ENCODE data around the gene RRN3.
"Not testable (repeated sequence)": the region's sequence is repeated elsewhere in the genome, so short reads cannot be mapped to it uniquely, and the experiment has no call there.

Gene RRN3

GRCh38 chr16:15049581-15050180, 44.4 kb downstream of the RRN3 start:
- no peak for DNase-seq

- no peak for DNase-seq
These were observed 47.2 kb downstream of the RRN3 start for GRCh38 chr16:15046692-15047376.

- DNase-seq, result not testable (repeated sequence)
These were observed 48.8 kb downstream of the RRN3 start for GRCh38 chr16:15045270-15045669.

- no peak for DNase-seq
These were observed 49.8 kb downstream of the RRN3 start for GRCh38 chr16:15044286-15044685.

GRCh38 chr16:15043344-15043743, 50.7 kb downstream of the RRN3 start:
- no peak for DNase-seq

- DNase-seq, result no peak
These were observed 52.6 kb downstream of the RRN3 start for GRCh38 chr16:15041271-15042004.

- DNase-seq, result no peak
These were observed 55.4 kb downstream of the RRN3 start for GRCh38 chr16:15038689-15039088.

- DNase-seq, result no peak
These were observed 56.3 kb downstream of the RRN3 start for GRCh38 chr16:15037745-15038144.

- no peak for DNase-seq
These were observed 57.1 kb downstream of the RRN3 start for GRCh38 chr16:15037003-15037402.

- no peak for DNase-seq
These were observed 58.8 kb downstream of the RRN3 start for GRCh38 chr16:15035163-15035729.

- DNase-seq, result no peak
These were observed 59.6 kb downstream of the RRN3 start for GRCh38 chr16:15034266-15035162.

GRCh38 chr16:15033309-15033707, 60.8 kb downstream of the RRN3 start:
- no peak for DNase-seq

- DNase-seq, result no peak
These were observed 61.3 kb downstream of the RRN3 start for GRCh38 chr16:15032547-15033308.

GRCh38 chr16:15031586-15031985, 62.5 kb downstream of the RRN3 start:
- no peak for DNase-seq

GRCh38 chr16:15031179-15031578, 62.9 kb downstream of the RRN3 start:
- DNase-seq, result no peak

- DNase-seq, result not testable (repeated sequence)
These were observed 64.3 kb downstream of the RRN3 start for GRCh38 chr16:15029749-15030148.

GRCh38 chr16:15028801-15029698, 65.0 kb downstream of the RRN3 start:
- DNase-seq, result not testable (repeated sequence)

- not testable (repeated sequence) for DNase-seq
These were observed 65.7 kb downstream of the RRN3 start for GRCh38 chr16:15028345-15028715.

GRCh38 chr16:15027503-15028344, 66.3 kb downstream of the RRN3 start:
- not testable (repeated sequence) for DNase-seq

GRCh38 chr16:15027051-15027450, 67.0 kb downstream of the RRN3 start:
- not testable (repeated sequence) for DNase-seq
